NCI-H1105 treated with DMSO at 0.1 percent for 48 hours (cell line): ENCODE results near the gene AK6.
"Not testable (repeated sequence)": the region's sequence is repeated elsewhere in the genome, so short reads cannot be mapped to it uniquely, and the experiment has no call there.

Experiments used
- DNase-seq: peaks from one replicate; lab custom pipeline; 2025; lab: John Stamatoyannopoulos, UW

Gene AK6

GRCh38 chr5:69369340-69370121 lies at the start of gene AK6, which contains the start of the genes RAD17 and TAF9:
Gene AK6, minus strand, starts transcription at chr5:69369520. Its CDS starts 30 bp downstream, at chr5:69369490.
Gene RAD17, plus strand, starts transcription at chr5:69369818. Its CDS starts 2,391 bp downstream, at chr5:69372209.
Gene TAF9, minus strand, starts transcription at chr5:69369520. Its CDS starts 3,783 bp downstream, at chr5:69365737.
- peak; percentile 80 for DNase-seq

DNA sequence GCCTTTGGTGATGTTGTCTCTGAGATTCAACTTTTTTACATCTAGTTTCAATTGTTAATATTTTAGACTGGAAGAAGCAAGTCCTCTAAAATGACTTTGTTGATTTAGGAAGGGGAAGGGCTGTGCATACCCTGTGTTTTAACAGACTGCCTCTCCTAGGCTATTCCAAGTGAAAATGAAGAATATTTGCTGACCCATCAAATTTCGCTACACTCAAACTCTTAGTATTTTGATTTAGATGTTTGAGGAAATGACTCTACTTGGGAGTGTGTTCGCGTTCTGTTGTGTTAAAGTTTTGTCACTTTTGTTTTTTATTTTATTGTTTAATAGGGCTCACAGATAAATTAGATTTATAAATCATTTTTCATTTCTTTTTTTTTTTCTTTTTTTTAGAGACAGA lies 49.2 kb upstream of the AK6 start:
- no peak for DNase-seq

GRCh38 chr5:69416699-69417098 lies 47.4 kb upstream of the AK6 start:
- no peak for DNase-seq

GRCh38 chr5:69416180-69416579 lies 46.9 kb upstream of the AK6 start:
- DNase-seq: no peak

- DNase-seq: peak; percentile 25
Observed at GRCh38 chr5:69415584-69415958, 46.3 kb upstream of the AK6 start.

GRCh38 chr5:69414885-69415583 lies 45.7 kb upstream of the AK6 start, which contains the start of gene MARVELD2:
Gene MARVELD2, plus strand, starts transcription at chr5:69415116. Its CDS starts 4,270 bp downstream, at chr5:69419386.
- peak; percentile 62 for DNase-seq

GRCh38 chr5:69404659-69405330 lies 35.5 kb upstream of the AK6 start:
- no peak for DNase-seq

- DNase-seq: no peak
Observed at GRCh38 chr5:69378376-69378775, 9.1 kb upstream of the AK6 start.

- no peak for DNase-seq
Observed at GRCh38 chr5:69374911-69375446, 5.7 kb upstream of the AK6 start.

- no peak for DNase-seq
Observed at GRCh38 chr5:69372394-69372793, 3.1 kb upstream of the AK6 start.

DNA sequence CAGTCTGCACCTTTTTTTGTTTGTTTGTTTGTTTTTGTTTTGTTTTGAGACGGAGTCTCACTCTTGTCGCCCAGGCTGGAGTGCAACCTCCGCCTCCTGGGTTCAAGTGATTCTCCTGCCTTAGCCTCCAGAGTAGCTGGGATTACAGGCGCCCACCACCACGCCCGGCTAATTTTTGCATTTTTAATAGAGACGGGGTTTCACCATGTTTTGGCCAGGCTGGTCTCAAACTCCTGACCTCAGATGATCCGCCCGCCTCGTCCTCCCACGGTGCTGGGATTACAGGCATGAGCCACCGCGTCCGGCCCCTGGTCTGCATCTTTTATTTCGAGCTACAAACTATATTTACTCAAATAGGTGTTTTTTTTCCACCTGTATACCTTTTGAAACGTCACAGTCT lies 1.0 kb upstream of the AK6 start:
- DNase-seq: not testable (repeated sequence)

DNA sequence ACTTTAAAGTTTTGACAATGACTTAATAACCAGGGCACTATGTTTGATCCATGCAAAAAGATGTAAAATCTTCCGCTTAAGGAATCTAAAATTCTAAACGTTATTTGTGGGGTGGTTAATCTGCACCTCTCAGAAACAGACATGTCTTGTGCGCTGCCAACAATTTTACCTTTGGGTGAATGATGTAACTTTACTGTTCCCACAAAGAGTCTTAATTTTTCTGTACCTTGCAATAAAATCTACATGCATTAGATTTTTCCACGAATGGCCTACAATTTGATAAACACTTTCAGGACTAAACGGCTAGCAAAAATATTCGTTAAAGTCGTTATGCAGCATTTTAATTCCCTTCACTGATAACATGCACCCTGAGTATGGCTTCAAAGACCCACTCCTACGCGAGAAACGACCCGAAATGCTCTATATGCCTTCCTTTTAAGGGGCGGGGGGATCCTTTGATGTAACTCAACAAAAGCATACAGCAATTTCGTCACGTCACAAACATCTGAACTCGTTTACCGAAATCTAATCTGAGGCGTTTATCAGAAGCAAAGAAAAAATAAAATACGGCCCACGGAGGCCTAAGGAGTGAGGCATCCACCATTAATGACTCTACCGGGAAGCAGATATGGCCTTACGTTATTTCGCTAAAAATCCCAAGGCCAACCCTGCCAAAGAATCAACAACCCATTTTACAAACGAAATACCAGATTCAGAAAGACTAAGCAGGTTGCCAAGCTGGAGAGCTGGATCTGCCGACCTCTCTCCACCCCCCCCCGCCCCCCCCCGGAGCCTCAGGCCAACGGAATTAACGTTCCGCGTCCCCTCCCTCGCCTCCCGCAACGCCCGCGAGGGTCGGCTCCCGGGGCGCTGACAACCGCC lies 621 bp downstream of the AK6 start:
- no peak for DNase-seq

- no peak for DNase-seq
Observed at GRCh38 chr5:69367697-69368279, 1.5 kb downstream of the AK6 start.

GRCh38 chr5:69364850-69365249 lies 4.5 kb downstream of the AK6 start:
- DNase-seq: no peak

GRCh38 chr5:69364414-69364813 lies 4.9 kb downstream of the AK6 start:
- DNase-seq: no peak

DNA sequence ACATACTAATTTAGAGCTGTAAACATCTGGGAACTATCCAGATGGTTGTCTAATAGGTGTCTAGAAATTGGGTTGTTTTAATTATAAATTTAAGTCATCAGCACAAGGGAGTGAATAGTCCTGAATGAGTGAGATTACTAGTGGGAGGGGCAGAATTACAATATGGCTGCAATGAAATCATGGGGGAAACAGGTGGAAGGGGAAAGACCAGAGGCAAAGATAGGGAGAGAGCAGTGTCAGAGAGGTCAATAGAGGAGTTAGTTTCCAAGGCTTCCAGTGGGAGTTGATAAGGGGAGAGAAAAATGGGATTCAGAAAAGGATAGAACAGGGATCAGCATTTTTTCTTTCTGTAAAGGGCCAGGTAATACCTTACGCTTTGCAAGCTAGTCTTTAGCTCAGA lies 8.9 kb downstream of the AK6 start:
- DNase-seq: no peak

GRCh38 chr5:69359699-69360098 lies 9.6 kb downstream of the AK6 start:
- no peak for DNase-seq

GRCh38 chr5:69350664-69351063 lies 18.7 kb downstream of the AK6 start:
- no peak for DNase-seq

GRCh38 chr5:69343083-69343482 lies 26.2 kb downstream of the AK6 start:
- no peak for DNase-seq

DNA sequence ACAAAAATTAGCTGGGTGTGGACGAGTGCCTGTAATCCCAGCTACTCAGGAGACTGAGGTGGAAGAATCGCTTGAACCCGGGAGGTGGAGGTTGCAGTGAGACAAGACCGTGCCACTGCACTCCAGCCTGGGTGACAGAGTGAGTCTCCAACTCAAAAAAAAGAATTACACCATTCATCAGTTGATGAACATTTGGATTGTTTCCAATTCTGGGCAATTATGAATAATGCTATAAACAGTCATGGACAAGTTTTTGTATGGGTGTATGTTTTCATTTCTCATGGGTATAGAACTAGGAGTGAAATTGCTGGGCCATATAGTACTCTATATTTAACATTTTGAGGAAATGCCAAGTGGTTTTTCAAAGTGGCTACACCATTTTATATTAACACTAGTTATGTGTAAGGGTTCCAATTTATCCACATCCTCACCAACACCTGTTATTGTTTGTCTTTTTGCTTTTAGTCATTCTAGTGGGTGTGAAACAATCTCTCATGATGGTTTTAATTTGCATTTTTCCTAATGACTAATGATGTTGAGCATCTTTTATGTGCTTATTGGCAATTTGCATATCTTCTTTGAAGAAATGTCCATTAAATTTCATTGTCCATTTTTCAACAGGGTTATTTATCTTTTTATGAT lies 27.7 kb downstream of the AK6 start:
- peak; percentile 0 for DNase-seq
